Measurements from ENCODE around the gene PTPRM. TPM values are rescaled to one million over a fixed set of nuclear protein-coding genes. Genes with fewer than 3 reads are reported as not detected.

The PTPRM gene
- total RNA-seq, result 0.64 and 1.00 TPM in 2 replicates

DNA sequence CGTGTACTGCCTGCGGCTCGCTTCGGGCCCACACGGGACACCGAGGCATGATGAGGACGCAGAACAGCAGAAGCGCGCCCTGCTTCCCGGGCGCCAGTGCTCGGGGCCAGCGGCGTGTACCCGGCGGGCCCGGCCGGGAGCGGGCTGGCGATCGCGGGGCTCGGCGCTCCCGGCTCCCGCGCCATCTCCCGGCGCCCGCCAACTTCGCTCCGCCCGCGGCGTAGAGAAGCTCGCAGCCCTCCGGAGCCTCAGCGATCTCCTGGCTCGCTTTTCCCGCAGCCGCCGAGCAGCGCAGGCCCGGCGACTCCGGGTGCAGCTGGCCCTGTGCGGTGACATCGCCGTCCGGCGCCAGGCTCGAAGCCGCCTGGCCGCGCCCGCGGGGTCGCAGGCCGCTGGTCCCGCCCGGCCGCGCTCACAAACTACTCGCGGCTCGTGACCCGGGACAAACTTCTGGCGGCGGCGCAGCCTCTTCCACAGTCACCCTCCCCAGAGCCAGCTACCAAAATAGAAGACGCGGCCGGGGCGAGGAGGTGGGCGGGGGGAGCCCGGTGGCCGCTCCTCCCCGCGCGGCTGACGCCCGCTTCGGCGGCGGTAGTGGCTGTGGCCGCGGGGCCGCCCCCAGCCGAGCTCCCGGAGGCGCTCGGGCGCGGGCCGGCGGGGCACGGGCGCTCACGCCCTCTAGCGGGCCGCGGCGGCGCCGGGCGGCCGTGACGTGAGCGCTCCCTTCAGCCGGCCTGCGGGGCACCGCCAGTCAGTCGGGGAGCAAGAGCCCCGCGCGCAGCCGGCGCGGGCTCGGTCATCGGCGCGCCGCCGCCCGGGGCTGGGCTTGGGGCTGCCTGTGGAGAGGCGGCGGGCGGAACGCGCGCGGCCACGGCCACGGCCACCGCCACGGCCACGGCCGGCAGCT, at the start of gene PTPRM:
PTPRM (plus strand) TSS at position 750 of the 907 bp plus-strand sequence. CDS start 503 bp downstream, outside the sequence.
- intact Hi-C loops (cut with micrococcal nuclease), result no loop called here
- Mint-ChIP-seq H3K36me3 (ENCODE audit: low read depth) (no peaks in the 10 kb centered on the region), H3K4me1 (peaks cover 4% of the 10 kb centered on the region), H3K4me3 (peak within 1 kb of the TSS; percentile 48), H3K27me3 (peaks cover 42% of the 10 kb centered on the region), H3K9me3 (peaks cover 6% of the 10 kb centered on the region), H3K27ac (no peak within 1 kb of the TSS)
- peak; percentile 83 for ATAC-seq (ENCODE audit: low read depth)
- POLR2A ChIA-PET, result no interaction called here
- CTCF ChIA-PET, result no interaction called here
- peak; percentile 21 for DNase-seq
- no peak for TF ChIP-seq CTCF (IDR thresholded peaks at IDR 0.05)

- ATAC-seq (ENCODE audit: low read depth) (no peak), DNase-seq (no peak)
- H3K9me3 Mint-ChIP-seq, result no peaks in the 10 kb centered on the region
- no peaks in the 10 kb centered on the region for H3K4me1 Mint-ChIP-seq
- H3K4me3 Mint-ChIP-seq, result no peak overlapping the region
- H3K36me3 Mint-ChIP-seq (ENCODE audit: low read depth), result no peaks in the 10 kb centered on the region
- POLR2A ChIA-PET, result no interaction called here
- no peaks in the 10 kb centered on the region for H3K27me3 Mint-ChIP-seq
- TF ChIP-seq CTCF (IDR thresholded peaks at IDR 0.05), result no peak
- intact Hi-C loops (cut with micrococcal nuclease), result no loop called here
- no peak overlapping the region for H3K27ac Mint-ChIP-seq
- CTCF ChIA-PET, result no interaction called here
These were observed 49.3 kb upstream of the PTPRM start for GRCh38 chr18:7517852-7518251.

GRCh38 chr18:7520200-7520785, 46.8 kb upstream of the PTPRM start:
- POLR2A ChIA-PET, result no interaction called here
- H3K27me3 Mint-ChIP-seq, result no peaks in the 10 kb centered on the region
- CTCF ChIA-PET, result no interaction called here
- no peak for DNase-seq
- no peak overlapping the region for H3K4me3 Mint-ChIP-seq
- H3K36me3 Mint-ChIP-seq (ENCODE audit: low read depth), result no peaks in the 10 kb centered on the region
- no peaks in the 10 kb centered on the region for H3K4me1 Mint-ChIP-seq
- intact Hi-C loops (cut with micrococcal nuclease), result no loop called here
- no peak for TF ChIP-seq CTCF (IDR thresholded peaks at IDR 0.05)
- no peak overlapping the region for H3K27ac Mint-ChIP-seq
- ATAC-seq (ENCODE audit: low read depth), result no peak
- no peaks in the 10 kb centered on the region for H3K9me3 Mint-ChIP-seq

GRCh38 chr18:7521226-7521856, 45.8 kb upstream of the PTPRM start:
- CTCF ChIA-PET, result no interaction called here

More at GRCh38 chr18:7521226-7521856, 45.8 kb upstream of the PTPRM start:
- no peak for DNase-seq
- Mint-ChIP-seq H3K9me3 (no peaks in the 10 kb centered on the region), H3K36me3 (ENCODE audit: low read depth) (no peaks in the 10 kb centered on the region), H3K4me1 (no peaks in the 10 kb centered on the region), H3K4me3 (no peak overlapping the region), H3K27me3 (no peaks in the 10 kb centered on the region), H3K27ac (no peak overlapping the region)
- intact Hi-C loops (cut with micrococcal nuclease), result no loop called here
- POLR2A ChIA-PET, result no interaction called here
- TF ChIP-seq CTCF (IDR thresholded peaks at IDR 0.05), result no peak
- no peak for ATAC-seq (ENCODE audit: low read depth)

Measured in activated B cell treated with CpG ODN at 0.5 μM for 24 hours (primary cell).